ENCODE measurements around the gene WDPCP. TPM values are rescaled to one million over a fixed set of nuclear protein-coding genes. Genes with fewer than 3 reads are reported as not detected.
A peak's percentile ranks its signal among the peaks of the same experiment; 100 is the strongest.

Gene WDPCP
- total and polyA plus RNA-seq, 10 of the 15 experiments (the other 5 are each of a cell fraction or from before 2014, with no cell fraction given): 2.1 to 7.9 (median 4.6) TPM

- Histone ChIP-seq H2AFZ (ENCODE audit: control insufficient read depth, low read depth, low read length) (no peak overlapping the region), H3K4me2 (ENCODE audit: control insufficient read depth, insufficient read depth) (no peak overlapping the region), H4K20me1 (ENCODE audit: control insufficient read depth, insufficient read depth) (no peaks in the 10 kb centered on the region), H3K9ac (ENCODE audit: control insufficient read depth, insufficient read depth, low read length) (no peak overlapping the region), H3K79me2 (ENCODE audit: control insufficient read depth, insufficient read depth, low read length) (no peaks in the 10 kb centered on the region), H3K27me3 (replicated peaks in 1 of 2; ENCODE audit: control insufficient read depth in 2 of 2, insufficient read depth in 2 of 2, low read length in 1 of 2) (no peaks in the 10 kb centered on the region), H3K27ac (ENCODE audit: control insufficient read depth, insufficient read depth) (no peak overlapping the region), H3K9me3 (replicated peaks; ENCODE audit: control insufficient read depth, insufficient read depth, low read length) (no peaks in the 10 kb centered on the region; the same call in 1 of the 3 replicates), H3K4me3 (no peak overlapping the region), H3K36me3 (ENCODE audit: control insufficient read depth in 2 of 2, insufficient read depth in 2 of 2, low read length in 1 of 2) (no peaks in the 10 kb centered on the region), H3K4me1 (ENCODE audit: control insufficient read depth, insufficient read depth, low read length) (no peaks in the 10 kb centered on the region)
- no TSS peak for BruUV-seq (replicated peaks)
- in situ Hi-C loops (cut with MboI) (no loop called here), intact Hi-C loops (cut with micrococcal nuclease; ENCODE audit: unreplicated experiment) (no loop called here)
- ChIA-PET CTCF (no interaction called here), RAD21 (ENCODE audit: unreplicated experiment) (no interaction called here), POLR2A (no interaction called here), SMC1A (ENCODE audit: uncharacterized antibody, unreplicated experiment) (interaction anchor here (1.0 kb wide), 1 partner anchor 77 kb away, joined by 3 read pairs; no protein-coding TSS in a partner anchor)
- 58% methylated on average over 2 of the region's 2 CpGs for WGBS (ENCODE audit: insufficient coverage, insufficient replicate concordance, low lambda C conversion rate, missing lambda C conversion rate)
- no peak for DNase-seq (ENCODE audit: low read depth, low spot score)
- FAIRE-seq: no peak
- ATAC-seq: no peak
- TF ChIP-seq PML (IDR thresholded peaks at IDR 0.05; ENCODE audit: low read length) (no peak), CTCF (IDR thresholded peaks at IDR 0.05 in 2 of 3, conservative IDR thresholded peaks at IDR 0.05 in 1 of 3; ENCODE audit: control insufficient read depth in 2 of 3, extremely low read depth in 1 of 3, insufficient read depth in 1 of 3, low read depth in 3 of 3, low read length in 3 of 3) (no peak), SUZ12 (IDR thresholded peaks at IDR 0.05; ENCODE audit: unreplicated experiment) (no peak), CHD1 (IDR thresholded peaks at IDR 0.05; ENCODE audit: low read depth, low read length) (no peak), CBX5 (IDR thresholded peaks at IDR 0.05; ENCODE audit: low read depth) (0 out of 2 replicates have a peak, but pooled peaks have one; percentile 23), ATF3 (IDR thresholded peaks at IDR 0.05; ENCODE audit: borderline replicate concordance, extremely low read depth, low read depth, low read length) (no peak)
These were observed 456.3 kb downstream of the WDPCP start for GRCh38 chr2:63132020-63132419.
